Measurements from ENCODE around the gene B2M.
"Not testable (repeated sequence)": the region's sequence is repeated elsewhere in the genome, so short reads cannot be mapped to it uniquely, and the experiment has no call there.

B2M gene

DNA sequence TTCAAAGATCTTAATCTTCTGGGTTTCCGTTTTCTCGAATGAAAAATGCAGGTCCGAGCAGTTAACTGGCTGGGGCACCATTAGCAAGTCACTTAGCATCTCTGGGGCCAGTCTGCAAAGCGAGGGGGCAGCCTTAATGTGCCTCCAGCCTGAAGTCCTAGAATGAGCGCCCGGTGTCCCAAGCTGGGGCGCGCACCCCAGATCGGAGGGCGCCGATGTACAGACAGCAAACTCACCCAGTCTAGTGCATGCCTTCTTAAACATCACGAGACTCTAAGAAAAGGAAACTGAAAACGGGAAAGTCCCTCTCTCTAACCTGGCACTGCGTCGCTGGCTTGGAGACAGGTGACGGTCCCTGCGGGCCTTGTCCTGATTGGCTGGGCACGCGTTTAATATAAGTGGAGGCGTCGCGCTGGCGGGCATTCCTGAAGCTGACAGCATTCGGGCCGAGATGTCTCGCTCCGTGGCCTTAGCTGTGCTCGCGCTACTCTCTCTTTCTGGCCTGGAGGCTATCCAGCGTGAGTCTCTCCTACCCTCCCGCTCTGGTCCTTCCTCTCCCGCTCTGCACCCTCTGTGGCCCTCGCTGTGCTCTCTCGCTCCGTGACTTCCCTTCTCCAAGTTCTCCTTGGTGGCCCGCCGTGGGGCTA is at the start of gene B2M, which contains the start of gene PATL2:
B2M (plus strand) TSS at position 422 of the 647 bp plus-strand sequence; CDS start at position 452, 30 bp downstream.
PATL2 (minus strand) TSS at position 228 of the 647 bp plus-strand sequence. CDS start 34,833 bp downstream, outside the sequence.
- peak; percentile 95 for DNase-seq (ENCODE audit: low spot score)

GRCh38 chr15:44661576-44661975 is 49.7 kb upstream of the B2M start:
- DNase-seq (ENCODE audit: low spot score): no peak

DNA sequence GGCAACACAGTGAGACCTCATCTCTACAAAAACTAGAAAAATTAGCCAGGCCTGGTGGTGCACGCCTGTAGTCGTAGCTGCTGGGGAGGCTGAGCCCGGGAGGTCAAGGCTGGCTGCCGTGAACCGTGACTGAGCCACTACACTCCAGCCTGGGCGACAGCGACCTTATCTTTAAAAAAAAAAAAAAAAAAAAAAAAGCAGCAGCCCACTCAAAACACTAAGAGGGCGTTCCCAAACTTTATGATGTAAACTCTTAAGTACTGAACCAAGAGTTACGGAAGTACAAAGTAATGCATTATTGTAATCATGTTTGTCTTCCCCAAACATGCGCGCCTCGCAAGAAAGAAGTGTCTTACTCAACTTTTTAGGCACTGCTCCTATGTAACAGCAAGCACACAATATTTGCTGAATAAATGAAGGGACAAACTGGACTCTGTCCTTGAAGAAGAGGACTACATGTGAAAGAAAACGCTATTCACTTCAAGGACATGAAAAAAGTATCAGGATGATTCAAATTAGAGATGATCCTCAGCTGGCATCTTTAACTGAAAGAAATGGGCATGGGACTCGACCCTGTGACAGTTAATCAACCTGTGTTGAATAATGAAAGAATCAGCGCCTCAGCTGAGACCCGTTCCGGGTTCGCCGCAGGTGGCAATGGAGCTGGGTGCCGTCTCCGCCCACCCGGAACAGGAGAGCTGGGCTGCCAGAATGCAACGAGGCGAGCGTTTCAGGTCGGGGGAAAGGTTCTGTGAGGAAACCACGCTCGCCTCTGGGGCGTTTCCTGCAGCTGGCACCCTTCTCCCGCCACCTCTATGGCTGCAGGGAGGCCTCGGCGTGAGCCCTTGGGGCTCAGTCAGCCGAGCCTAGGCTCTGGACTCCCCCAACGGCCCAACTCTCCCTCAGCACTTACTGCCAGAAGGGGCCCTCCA is 48.6 kb upstream of the B2M start:
- DNase-seq (ENCODE audit: low spot score): peak; percentile 76

GRCh38 chr15:44663410-44664308 is 47.7 kb upstream of the B2M start, which contains the start of gene SPG11:
SPG11 (minus strand) TSS chr15:44663662; CDS start chr15:44663647, 15 bp downstream.
- peak; percentile 96 for DNase-seq (ENCODE audit: low spot score)

DNA sequence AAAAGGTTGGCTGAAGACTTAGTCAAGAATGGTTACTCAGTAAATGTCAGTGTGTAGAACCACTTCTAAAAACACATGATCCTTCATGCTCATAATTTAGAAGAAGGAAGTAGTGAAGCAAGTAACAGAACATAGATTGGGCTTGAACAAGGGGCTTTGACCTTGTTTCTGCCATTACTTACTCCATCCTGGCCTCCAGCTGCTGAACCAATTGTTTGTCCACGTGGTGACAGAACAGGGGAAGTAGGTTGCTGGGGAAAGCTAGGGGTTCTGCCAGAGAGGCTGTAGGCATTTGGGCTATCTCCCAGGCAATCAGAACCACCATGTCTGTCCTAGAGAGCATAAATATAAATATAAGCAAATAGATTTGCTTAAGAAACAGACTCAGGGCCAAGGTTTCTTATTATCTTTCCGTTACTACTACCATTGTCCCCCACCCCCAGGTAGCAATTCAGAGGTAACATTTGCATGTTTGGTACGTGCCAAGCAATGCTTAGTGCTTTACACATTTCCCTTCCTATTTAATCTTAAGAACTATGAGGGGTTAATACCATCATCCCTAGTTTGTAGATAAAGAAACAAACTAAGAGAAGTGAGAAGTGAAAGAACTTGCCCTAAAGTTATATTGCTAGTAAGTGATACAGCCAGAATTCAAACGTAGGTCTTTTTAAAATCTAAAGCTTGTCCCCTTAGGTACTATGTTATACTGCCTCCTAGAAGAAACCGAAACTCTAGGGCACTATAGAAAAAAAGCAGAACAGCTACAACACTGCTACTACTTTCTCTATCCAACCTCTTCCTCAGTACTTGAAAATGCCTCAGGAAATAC is 44.9 kb upstream of the B2M start:
- DNase-seq (ENCODE audit: low spot score): no peak

- DNase-seq (ENCODE audit: low spot score): no peak
Measured at GRCh38 chr15:44667039-44667360, 44.3 kb upstream of the B2M start.

DNA sequence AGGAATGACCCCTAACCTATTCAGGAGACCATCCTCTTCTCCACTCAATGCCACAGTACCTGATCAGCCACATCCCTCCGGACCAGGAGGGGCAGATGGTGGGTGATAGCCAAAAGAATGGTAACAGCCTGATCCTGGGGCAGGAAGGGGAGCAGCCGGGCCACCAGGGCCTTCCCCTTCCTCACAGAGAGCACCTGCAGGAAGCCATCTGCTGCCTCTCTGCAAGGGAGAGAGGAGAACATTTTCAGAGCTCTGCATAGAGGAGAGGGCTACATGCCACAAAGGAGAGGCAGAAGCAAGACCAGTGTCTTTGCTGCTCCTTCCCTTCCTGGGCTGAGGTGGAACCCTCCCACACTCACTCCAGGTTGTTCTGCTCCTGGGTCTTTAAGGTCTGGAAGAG is 42.4 kb upstream of the B2M start:
- no peak for DNase-seq (ENCODE audit: low spot score)

GRCh38 chr15:44670087-44670950 is 41.0 kb upstream of the B2M start:
- no peak for DNase-seq (ENCODE audit: low spot score)

DNA sequence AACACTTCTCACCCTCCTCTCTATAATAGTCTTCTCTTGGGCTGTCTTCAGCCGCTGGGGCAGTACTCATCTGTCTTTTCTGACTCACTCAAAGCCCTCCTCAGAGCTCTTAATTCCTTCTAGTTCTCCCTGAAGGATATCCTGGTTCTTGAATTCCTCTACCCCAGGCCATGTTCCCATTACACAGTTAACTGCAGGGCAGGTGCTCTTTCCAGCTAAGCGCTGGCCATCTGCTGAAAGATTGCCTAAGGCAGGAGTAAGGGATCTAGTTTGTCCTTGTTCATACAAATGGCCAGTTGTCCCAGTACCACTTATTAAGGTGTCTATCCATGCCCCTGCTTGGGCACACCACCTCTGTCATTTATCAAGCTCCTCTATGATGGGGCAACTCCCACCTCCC is 37.7 kb upstream of the B2M start:
- no peak for DNase-seq (ENCODE audit: low spot score)

- no peak for DNase-seq (ENCODE audit: low spot score)
Measured at GRCh38 chr15:44675911-44676310, 35.4 kb upstream of the B2M start.

DNA sequence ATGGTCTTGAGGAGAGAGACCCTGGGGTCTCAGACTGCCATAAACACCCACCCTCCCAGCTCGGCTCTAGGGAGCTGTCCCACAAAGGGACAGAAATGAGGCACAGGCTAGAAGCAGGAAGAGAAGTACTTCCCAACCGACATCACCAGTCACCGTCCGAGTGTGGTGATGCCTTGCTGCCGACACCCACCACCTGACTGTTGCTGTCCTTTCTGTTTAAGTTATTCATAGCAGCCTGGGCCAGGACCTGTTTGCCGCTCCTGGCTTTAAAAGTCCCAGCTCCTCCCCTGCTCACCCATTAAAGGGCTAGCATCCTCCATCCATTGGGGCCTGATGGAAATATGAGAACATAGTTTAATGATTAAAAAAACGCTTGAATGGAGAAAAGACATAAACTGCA is 34.6 kb upstream of the B2M start:
- no peak for DNase-seq (ENCODE audit: low spot score)

GRCh38 chr15:44682211-44682610 is 29.1 kb upstream of the B2M start:
- no peak for DNase-seq (ENCODE audit: low spot score)

GRCh38 chr15:44682809-44683682 is 28.3 kb upstream of the B2M start:
- not testable (repeated sequence) for DNase-seq (ENCODE audit: low spot score)

GRCh38 chr15:44689318-44689717 is 22.0 kb upstream of the B2M start:
- DNase-seq (ENCODE audit: low spot score): not testable (repeated sequence)

DNA sequence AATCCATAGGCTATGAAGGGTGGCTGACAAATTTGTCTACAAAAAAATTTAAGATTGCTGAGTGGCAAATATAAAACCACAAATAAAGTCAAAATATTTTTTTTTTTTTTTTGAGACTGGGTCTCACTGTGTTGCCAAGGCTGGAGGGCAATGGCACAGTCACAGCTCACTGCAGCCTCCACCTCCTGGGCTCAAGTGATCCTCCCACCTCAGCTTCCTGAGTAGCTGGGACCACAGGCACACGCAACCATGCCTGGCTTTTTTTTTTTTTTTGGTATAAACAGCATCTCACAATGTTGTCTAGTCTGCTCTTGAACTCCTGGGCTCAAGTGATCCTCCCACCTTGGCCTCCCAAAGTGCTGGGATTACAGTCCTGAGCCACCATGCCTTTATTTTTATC is 21.1 kb upstream of the B2M start:
- DNase-seq (ENCODE audit: low spot score): not testable (repeated sequence)

DNA sequence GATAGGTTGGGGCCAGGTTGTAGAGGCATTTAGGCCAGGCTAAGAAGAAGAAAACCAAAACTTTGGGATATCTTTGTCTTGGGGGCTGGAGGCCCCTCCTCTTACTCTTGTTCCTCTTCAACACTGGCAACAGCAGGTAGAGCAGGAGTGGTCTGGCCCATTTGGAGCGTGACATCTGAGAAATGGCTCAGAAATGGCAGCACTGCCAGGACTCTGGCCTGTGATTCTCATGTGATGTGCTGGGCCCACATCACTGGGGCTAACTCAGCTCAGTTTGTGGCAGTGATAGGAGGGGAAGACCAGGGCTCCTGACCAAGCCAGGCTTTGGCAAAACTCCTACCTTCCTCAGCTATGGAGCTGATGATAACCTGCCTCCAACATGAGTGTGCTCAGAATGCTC is 18.7 kb upstream of the B2M start:
- no peak for DNase-seq (ENCODE audit: low spot score)

GRCh38 chr15:44694416-44694815 is 16.9 kb upstream of the B2M start:
- DNase-seq (ENCODE audit: low spot score): no peak

GRCh38 chr15:44695294-44695693 is 16.0 kb upstream of the B2M start:
- DNase-seq (ENCODE audit: low spot score): no peak

- DNase-seq (ENCODE audit: low spot score): no peak
Measured at GRCh38 chr15:44697014-44697413, 14.3 kb upstream of the B2M start.

Data from left forelimb (tissue), 1 donor.